SK-N-SH treated with all-trans-retinoic acid at 6 μM for 48 hours (cell line): ENCODE measurements around the gene EXOC3.

Source experiments
- ATAC-seq: fragments of 200-7000 bp; cut with Tn5 transposase; 3 replicates; pipeline ENCODE4 v1.9.1; 2020; ENCODE audit warnings: mild to moderate bottlenecking, moderate library complexity
- ARNTL ChIP-seq: fragments of 450-650 bp; formaldehyde crosslinking; IDR thresholded peaks from 2 replicates; pipeline ENCODE4 v1.5.0; 2020; ENCODE audit warnings: low read depth, mild to moderate bottlenecking, moderate library complexity, borderline replicate concordance
- BACH2 ChIP-seq: fragments of 250-450 bp; sonication (Bioruptor Pico); IDR thresholded peaks from 2 replicates; pipeline ENCODE4 v1.9.0; 2021; ENCODE audit warnings: mild to moderate bottlenecking, borderline replicate concordance
- CSDC2 ChIP-seq: fragments of 250-450 bp; sonication (Bioruptor Pico); IDR thresholded peaks from 2 replicates; pipeline ENCODE4 v1.5.0; 2020; ENCODE audit warnings: mild to moderate bottlenecking, moderate library complexity
- ESRRG ChIP-seq: fragments of 250-450 bp; sonication (Bioruptor Pico); IDR thresholded peaks from 2 replicates; pipeline ENCODE4 v1.6.1; 2021; ENCODE audit warnings: mild to moderate bottlenecking
- GLIS3 ChIP-seq: fragments of 250-450 bp; sonication (Bioruptor Pico); IDR thresholded peaks from 2 replicates; pipeline ENCODE4 v1.5.0; 2020; ENCODE audit warnings: mild to moderate bottlenecking, moderate library complexity
- ISL1 ChIP-seq: fragments of 250-450 bp; sonication (Bioruptor Pico); IDR thresholded peaks from 2 replicates; pipeline ENCODE4 v2.1.2; 2022; ENCODE audit warnings: mild to moderate bottlenecking, moderate library complexity
- PATZ1 ChIP-seq: fragments of 250-450 bp; sonication (Bioruptor Pico); IDR thresholded peaks from 2 replicates; pipeline ENCODE4 v1.8.0; 2020; ENCODE audit warnings: mild to moderate bottlenecking, moderate library complexity, borderline replicate concordance
- PPARA ChIP-seq: fragments of 250-450 bp; sonication (Bioruptor Pico); IDR thresholded peaks from 2 replicates; pipeline ENCODE4 v1.5.0; 2020; ENCODE audit warnings: mild to moderate bottlenecking, borderline replicate concordance
- RARB ChIP-seq: fragments of 250-450 bp; sonication (Bioruptor Pico); IDR thresholded peaks from 2 replicates; pipeline ENCODE4 v1.8.0; 2021; ENCODE audit warnings: mild to moderate bottlenecking, moderate library complexity
- SNAI2 ChIP-seq: fragments of 250-450 bp; sonication (Bioruptor Pico); IDR thresholded peaks from 2 replicates; pipeline ENCODE4 v1.5.0; 2020; ENCODE audit warnings: mild to moderate bottlenecking, moderate library complexity
- TCF4 ChIP-seq: fragments of 250-450 bp; sonication (Bioruptor Pico); IDR thresholded peaks from 2 replicates; pipeline ENCODE4 v1.8.0; 2021; ENCODE audit warnings: mild to moderate bottlenecking, moderate library complexity, borderline replicate concordance
- TOX ChIP-seq: fragments of 250-450 bp; sonication (Bioruptor Pico); IDR thresholded peaks from 2 replicates; pipeline ENCODE4 v1.8.0; 2021; ENCODE audit warnings: mild to moderate bottlenecking, moderate library complexity, borderline replicate concordance
- TSHZ2 ChIP-seq: fragments of 250-450 bp; sonication (Bioruptor Pico); IDR thresholded peaks from 2 replicates; pipeline ENCODE4 v1.5.0; 2020; ENCODE audit warnings: mild to moderate bottlenecking, moderate library complexity
- ZC3H10 ChIP-seq: fragments of 250-450 bp; sonication (Bioruptor Pico); IDR thresholded peaks from 2 replicates; pipeline ENCODE4 v1.5.1; 2021; ENCODE audit warnings: mild to moderate bottlenecking, moderate library complexity
- ZFP3 ChIP-seq: fragments of 250-450 bp; sonication (Bioruptor Pico); IDR thresholded peaks from 2 replicates; pipeline ENCODE4 v1.5.0; 2020; ENCODE audit warnings: mild to moderate bottlenecking, moderate library complexity
- ZFP30 ChIP-seq: fragments of 450-650 bp; formaldehyde crosslinking; IDR thresholded peaks from 2 replicates; pipeline ENCODE4 v1.5.0; 2022; ENCODE audit warnings: mild to moderate bottlenecking, moderate library complexity
- ZNF565 ChIP-seq: fragments of 450-650 bp; formaldehyde crosslinking; conservative IDR thresholded peaks from 2 replicates; pipeline ENCODE4 v1.5.0; 2020; ENCODE audit warnings: low read depth, mild to moderate bottlenecking, moderate library complexity
- ZNF70 ChIP-seq: fragments of 450-650 bp; formaldehyde crosslinking; IDR thresholded peaks from 2 replicates; pipeline ENCODE4 v1.5.0; 2020; ENCODE audit warnings: mild to moderate bottlenecking, moderate library complexity
- ZNF8 ChIP-seq: fragments of 450-650 bp; formaldehyde crosslinking; IDR thresholded peaks from 2 replicates; pipeline ENCODE4 v1.5.0; 2020; ENCODE audit warnings: mild to moderate bottlenecking, moderate library complexity
- TF ChIP-seq, protein P1 (sequence below): fragments of 250-450 bp; sonication (Bioruptor Pico); IDR thresholded peaks from 2 replicates; pipeline ENCODE4 v1.5.1; 2020; ENCODE audit warnings: low read depth, mild to moderate bottlenecking, moderate library complexity
- TF ChIP-seq, protein P2 (sequence below): fragments of 250-450 bp; sonication (Bioruptor Pico); IDR thresholded peaks from 2 replicates; pipeline ENCODE4 v1.8.0; 2021; ENCODE audit warnings: low read depth, mild to moderate bottlenecking, moderate library complexity, borderline replicate concordance

The EXOC3 gene

DNA sequence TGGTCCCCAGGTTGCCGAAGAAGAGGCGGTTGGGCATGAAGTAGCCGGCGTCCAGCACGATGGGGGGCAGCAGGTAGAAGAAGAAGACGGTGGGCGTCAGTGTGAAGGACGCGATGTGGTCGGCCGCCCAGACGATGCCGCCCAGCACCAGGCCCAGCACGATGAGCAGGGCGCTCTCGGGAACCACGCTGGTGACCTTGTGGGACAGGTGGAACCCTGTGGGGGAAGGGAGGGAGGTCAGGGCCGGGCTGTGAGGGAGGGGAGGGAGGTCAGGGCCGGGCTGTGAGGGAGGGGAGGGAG lies 48.8 kb downstream of the EXOC3 start:
- ATAC-seq = no peak
- TF ChIP-seq ZNF8 (CRISPR knock-in tag) (no peak), TOX (no peak), SNAI2 (CRISPR knock-in tag) (no peak), TSHZ2 (CRISPR knock-in tag) (no peak), TCF4 (no peak), ISL1 (CRISPR knock-in tag) (no peak), BACH2 (no peak), ZFP30 (CRISPR knock-in tag) (no peak), ZNF565 (CRISPR knock-in tag) (no peak), GLIS3 (CRISPR knock-in tag) (no peak), CSDC2 (no peak), ZC3H10 (CRISPR knock-in tag) (no peak), PPARA (CRISPR knock-in tag) (no peak)
- TF ChIP-seq, protein P1, sequence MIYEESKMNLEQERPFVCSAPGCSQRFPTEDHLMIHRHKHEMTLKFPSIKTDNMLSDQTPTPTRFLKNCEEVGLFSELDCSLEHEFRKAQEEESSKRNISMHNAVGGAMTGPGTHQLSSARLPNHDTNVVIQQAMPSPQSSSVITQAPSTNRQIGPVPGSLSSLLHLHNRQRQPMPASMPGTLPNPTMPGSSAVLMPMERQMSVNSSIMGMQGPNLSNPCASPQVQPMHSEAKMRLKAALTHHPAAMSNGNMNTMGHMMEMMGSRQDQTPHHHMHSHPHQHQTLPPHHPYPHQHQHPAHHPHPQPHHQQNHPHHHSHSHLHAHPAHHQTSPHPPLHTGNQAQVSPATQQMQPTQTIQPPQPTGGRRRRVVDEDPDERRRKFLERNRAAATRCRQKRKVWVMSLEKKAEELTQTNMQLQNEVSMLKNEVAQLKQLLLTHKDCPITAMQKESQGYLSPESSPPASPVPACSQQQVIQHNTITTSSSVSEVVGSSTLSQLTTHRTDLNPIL = no peak
- TF ChIP-seq, protein P2, sequence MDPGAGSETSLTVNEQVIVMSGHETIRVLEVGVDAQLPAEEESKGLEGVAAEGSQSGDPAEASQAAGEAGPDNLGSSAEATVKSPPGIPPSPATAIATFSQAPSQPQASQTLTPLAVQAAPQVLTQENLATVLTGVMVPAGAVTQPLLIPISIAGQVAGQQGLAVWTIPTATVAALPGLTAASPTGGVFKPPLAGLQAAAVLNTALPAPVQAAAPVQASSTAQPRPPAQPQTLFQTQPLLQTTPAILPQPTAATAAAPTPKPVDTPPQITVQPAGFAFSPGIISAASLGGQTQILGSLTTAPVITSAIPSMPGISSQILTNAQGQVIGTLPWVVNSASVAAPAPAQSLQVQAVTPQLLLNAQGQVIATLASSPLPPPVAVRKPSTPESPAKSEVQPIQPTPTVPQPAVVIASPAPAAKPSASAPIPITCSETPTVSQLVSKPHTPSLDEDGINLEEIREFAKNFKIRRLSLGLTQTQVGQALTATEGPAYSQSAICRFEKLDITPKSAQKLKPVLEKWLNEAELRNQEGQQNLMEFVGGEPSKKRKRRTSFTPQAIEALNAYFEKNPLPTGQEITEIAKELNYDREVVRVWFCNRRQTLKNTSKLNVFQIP (CRISPR knock-in tag) = no peak

GRCh38 chr5:492314-492893 lies 49.4 kb downstream of the EXOC3 start:
- ATAC-seq = no peak
- TF ChIP-seq ZNF8 (CRISPR knock-in tag) (no peak), SNAI2 (CRISPR knock-in tag) (no peak), PATZ1 (CRISPR knock-in tag) (no peak), TOX (no peak), BACH2 (no peak), RARB (CRISPR knock-in tag) (no peak), GLIS3 (CRISPR knock-in tag) (no peak), ZNF70 (CRISPR knock-in tag) (no peak), PPARA (CRISPR knock-in tag) (no peak), ZC3H10 (CRISPR knock-in tag) (no peak), ZFP30 (CRISPR knock-in tag) (no peak)
- TF ChIP-seq, all 23 proteins: peak for 0

GRCh38 chr5:493119-493701 lies 50.2 kb downstream of the EXOC3 start:
- 0 out of 3 replicates have a peak, but pooled peaks have one; percentile 9 for ATAC-seq
- TF ChIP-seq CSDC2 (no peak), ZFP30 (CRISPR knock-in tag) (no peak), TOX (no peak), ZC3H10 (CRISPR knock-in tag) (no peak), ARNTL (CRISPR knock-in tag) (no peak), ZFP3 (CRISPR knock-in tag) (no peak), PATZ1 (CRISPR knock-in tag) (no peak), ZNF8 (CRISPR knock-in tag) (no peak), GLIS3 (CRISPR knock-in tag) (no peak), ESRRG (CRISPR knock-in tag) (no peak), TCF4 (no peak), SNAI2 (CRISPR knock-in tag) (no peak), BACH2 (no peak)
- TF ChIP-seq, protein P2 (CRISPR knock-in tag) = no peak
